HTR-8/SVneo (cell line): ENCODE results near the gene FASN.
A peak's percentile ranks its signal among the peaks of the same experiment; 100 is the strongest.

ENCODE experiments used
- DNase-seq: peaks from one replicate; pipeline ENCODE4 v3.0.0; 2011; ENCODE audit warnings: low spot score, mixed read lengths; ENCODE audit not compliant: insufficient read length
- FAIRE-seq: peaks from 2 replicates; lab custom pipeline; 2011; peaks lifted over from hg19 to GRCh38; lab: Jason Lieb, UNC

Gene FASN

GRCh38 chr17:82060001-82060380 lies 38.0 kb downstream of the FASN start:
- FAIRE-seq (no peak), DNase-seq (no peak)

DNA sequence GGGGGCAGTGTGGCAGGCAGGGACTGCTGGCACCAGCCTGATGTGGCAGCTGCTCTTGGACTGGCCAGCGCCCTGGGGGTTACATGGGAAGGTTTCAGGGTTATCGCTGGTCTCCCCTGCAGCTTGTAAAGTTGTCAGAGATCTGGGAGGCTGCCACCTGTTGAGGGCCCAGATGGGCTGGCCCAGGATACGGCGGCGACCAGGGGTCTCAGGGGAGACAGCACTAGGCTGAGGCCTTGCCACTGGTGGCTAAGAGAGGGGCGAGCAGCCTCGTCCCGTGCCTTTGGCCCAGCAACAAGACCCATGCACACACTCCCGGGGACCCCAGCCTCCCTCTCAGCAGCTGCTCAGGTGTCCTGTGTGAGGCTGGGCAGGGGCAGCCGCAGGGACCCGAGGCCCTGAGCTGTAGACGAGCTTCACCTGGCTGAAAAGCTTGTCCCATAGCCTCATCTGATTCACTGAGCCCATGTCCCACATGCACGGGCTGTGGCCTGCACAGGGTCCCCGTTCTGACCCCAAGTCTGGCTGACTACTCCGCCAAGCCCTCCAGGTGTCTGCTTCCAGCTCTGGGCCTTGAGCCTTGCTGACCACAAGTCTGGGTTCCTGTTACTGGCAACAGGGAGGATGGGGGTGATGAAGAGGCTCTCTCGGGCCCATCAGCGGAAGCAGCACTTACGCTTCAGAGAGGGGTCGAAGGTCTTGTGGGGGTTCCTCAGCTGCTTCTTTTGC lies 38.6 kb downstream of the FASN start:
- FAIRE-seq (no peak), DNase-seq (no peak)

GRCh38 chr17:82058855-82059249 lies 39.2 kb downstream of the FASN start:
- DNase-seq (no peak), FAIRE-seq (no peak)

GRCh38 chr17:82058230-82058854 lies 39.7 kb downstream of the FASN start:
- no peak for DNase-seq
- FAIRE-seq, result no peak

GRCh38 chr17:82056729-82057621 lies 41.1 kb downstream of the FASN start:
- FAIRE-seq, result no peak
- DNase-seq, result no peak

- FAIRE-seq (no peak), DNase-seq (no peak)
Measured at GRCh38 chr17:82055965-82056728, 41.9 kb downstream of the FASN start.

- FAIRE-seq, result no peak
- no peak for DNase-seq
Measured at GRCh38 chr17:82055023-82055964, 42.7 kb downstream of the FASN start.

DNA sequence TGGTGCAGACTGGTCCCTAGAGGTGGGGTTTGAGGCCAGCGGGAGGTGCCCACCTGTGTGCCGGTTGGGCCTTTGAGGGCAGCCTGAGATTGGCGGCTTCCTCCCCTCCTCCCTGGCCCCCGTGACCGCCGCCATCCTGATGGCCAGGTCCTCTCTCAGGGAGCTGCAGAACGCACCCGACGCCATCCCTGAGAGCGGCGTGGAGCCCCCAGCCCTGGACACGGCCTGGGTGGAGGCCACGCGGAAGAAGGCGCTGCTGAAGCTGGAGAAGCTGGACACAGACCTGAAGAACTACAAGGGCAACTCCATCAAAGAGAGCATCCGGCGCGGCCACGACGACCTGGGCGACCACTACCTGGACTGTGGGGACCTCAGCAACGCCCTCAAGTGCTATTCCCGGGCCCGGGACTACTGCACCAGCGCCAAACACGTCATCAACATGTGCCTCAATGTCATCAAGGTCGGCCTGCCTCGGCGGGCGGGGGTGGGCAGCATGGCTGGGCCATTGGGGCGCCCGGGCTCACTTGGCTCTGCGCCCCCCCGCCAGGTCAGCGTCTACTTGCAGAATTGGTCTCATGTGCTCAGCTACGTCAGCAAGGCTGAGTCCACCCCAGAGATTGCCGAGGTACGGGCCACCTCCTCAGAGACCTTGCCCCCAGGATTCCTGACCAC lies 43.5 kb downstream of the FASN start:
- FAIRE-seq, result no peak
- no peak for DNase-seq

DNA sequence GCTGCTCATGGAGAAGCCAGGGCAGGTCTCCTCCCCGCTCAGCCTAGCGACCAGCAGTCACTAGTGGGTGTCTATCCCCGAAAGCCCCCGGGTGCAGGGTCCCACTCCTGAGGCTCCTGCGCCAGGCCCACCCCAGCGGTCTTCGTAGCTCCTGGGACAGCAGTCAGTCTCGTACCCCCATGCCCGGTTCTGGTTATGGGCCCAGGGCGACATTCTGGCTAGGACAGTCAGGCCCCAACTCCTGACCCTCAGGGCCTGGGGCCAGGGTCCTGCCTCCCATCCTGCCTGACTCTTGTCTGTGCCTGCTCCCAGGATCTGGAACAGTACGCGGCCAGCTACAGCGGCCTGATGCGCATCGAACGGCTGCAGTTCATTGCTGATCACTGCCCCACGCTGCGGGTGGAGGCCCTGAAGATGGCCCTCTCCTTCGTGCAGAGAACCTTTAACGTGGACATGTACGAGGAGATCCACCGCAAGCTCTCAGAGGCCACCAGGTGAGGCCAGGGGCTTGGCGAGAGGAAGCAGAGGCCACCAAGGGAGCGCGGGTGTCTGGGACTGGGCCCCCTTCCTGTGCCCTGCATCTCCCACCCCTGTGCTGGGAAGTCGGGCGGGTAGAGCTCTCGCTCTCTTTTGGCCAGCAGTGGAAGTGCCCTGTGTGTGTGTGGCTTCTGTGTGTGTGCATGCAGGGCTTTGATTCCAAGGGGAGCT lies 44.3 kb downstream of the FASN start:
- FAIRE-seq (no peak), DNase-seq (no peak)

DNA sequence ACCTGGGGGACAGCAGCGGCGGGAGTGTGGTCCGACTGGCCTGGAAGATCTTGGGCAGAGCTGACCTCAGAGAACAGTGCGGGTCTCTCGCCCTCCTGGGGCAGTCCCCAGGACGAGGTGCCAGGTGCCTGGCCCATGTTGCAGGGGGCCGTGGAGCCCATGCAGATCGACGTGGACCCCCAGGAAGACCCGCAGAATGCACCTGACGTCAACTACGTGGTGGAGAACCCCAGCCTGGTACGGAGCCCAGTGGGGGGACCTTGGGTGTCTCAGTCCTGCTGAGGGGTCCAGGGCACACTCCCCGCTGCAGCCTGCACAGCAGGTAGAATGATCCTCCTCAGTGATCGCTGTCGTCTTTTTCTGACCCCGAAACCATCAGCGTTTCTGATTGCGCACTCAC lies 44.9 kb downstream of the FASN start:
- FAIRE-seq (no peak), DNase-seq (no peak)

- no peak for DNase-seq
- FAIRE-seq, result no peak
Measured at GRCh38 chr17:82052638-82053059, 45.4 kb downstream of the FASN start.

- FAIRE-seq, result no peak
- DNase-seq, result peak; percentile 78
Measured at GRCh38 chr17:82051776-82052637, 46.0 kb downstream of the FASN start, which contains the start of the genes GPS1 and RFNG. Gene GPS1, plus strand, starts transcription at chr17:82051898. Its CDS starts 34 bp downstream, at chr17:82051932. Gene RFNG, minus strand, starts transcription at chr17:82051811. Its CDS starts 45 bp downstream, at chr17:82051766.

- FAIRE-seq (no peak), DNase-seq (no peak)
Measured at GRCh38 chr17:82050761-82051641, 47.0 kb downstream of the FASN start.

DNA sequence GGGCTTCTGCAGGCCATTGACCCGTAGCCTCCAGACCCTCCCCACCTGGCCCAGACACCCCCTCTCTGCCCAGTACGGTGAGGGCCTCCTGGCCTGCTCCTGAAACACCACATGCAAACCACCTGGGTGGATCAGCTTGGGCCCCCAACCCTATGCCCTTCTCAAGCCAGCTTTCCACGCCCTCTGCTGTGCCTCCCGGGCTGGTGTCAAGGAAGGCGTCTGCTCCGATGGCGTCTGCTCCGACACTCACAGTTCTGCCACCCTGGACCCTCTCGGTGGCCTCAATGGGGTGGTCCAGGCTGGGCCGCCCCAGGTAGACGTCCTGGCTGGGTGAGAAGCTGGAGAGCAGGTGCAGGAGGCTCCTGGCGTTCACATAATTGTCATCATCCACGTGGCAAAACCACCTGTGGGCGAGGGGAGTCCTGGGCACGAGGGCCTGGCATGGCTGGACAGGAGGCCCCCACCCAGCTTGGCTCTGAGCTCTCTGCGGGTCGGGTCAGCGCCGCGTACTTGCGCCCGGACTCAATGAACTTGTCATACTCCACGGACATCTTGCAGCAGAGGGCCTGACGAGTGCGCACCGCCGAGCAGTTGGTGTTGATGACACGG lies 47.8 kb downstream of the FASN start:
- FAIRE-seq (no peak), DNase-seq (no peak)

DNA sequence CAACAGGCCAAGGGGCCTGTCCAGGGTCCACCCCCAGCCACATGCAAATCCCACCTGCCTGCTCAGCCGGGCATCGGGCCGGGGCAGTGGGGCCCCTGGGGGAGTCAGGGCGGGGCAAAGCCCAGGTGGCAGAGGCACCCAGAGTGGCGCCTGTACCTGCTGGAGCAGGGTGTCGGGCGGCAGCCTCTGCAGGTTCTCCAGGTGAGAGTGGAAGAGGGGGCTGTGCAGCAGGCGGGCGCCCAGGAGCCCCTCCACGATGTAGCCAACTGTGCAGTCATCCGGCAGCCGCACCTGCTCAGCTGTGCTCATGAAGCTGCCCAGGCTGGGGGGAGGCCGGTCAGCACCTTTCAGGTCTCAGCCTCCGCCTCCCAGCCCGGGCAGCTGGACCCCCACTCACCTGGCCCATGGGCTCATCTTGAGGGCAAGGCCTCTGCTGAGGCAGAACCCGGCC lies 48.5 kb downstream of the FASN start:
- DNase-seq, result no peak
- FAIRE-seq, result no peak

- DNase-seq (no peak), FAIRE-seq (no peak)
Measured at GRCh38 chr17:82049106-82049505, 48.9 kb downstream of the FASN start.
